T-helper 2 cell treated with Interferon-gamma antibody and Interleukin-4, amounts not matched to agents 100 ng/mL and 5 ng/mL, for 36 hours (primary cell): Measurements from ENCODE around the gene PLA2G7. TPM values are rescaled to one million over a fixed set of nuclear protein-coding genes. Genes with fewer than 3 reads are reported as not detected.
"Not testable (repeated sequence)": the region's sequence is repeated elsewhere in the genome, so short reads cannot be mapped to it uniquely, and the experiment has no call there.

Experiments
- intact Hi-C: fragments of 100-400 bp; cut with micrococcal nuclease; formaldehyde crosslinking; loops from one replicate; pipeline ENCODE4 v1.15.1; 2023
- total RNA-seq: library from RNA; stranded (reverse); gene quantifications from 2 replicates; pipeline ENCODE4 v1.2.3, GENCODE V29; 2022

The PLA2G7 gene
- total RNA-seq, 1 donor from 2014 or later, result not detected

GRCh38 chr6:46749731-46750130, 14.6 kb upstream of the PLA2G7 start:
- intact Hi-C loops, result no loop called here

GRCh38 chr6:46748940-46749503, 13.8 kb upstream of the PLA2G7 start:
- intact Hi-C loops, result no loop called here

- intact Hi-C loops, result no loop called here
These were observed 11.5 kb upstream of the PLA2G7 start, which contains the start of gene ANKRD66 for GRCh38 chr6:46746696-46747095. ANKRD66 (plus strand) TSS chr6:46746933; CDS start chr6:46751949, 5,016 bp downstream.

DNA sequence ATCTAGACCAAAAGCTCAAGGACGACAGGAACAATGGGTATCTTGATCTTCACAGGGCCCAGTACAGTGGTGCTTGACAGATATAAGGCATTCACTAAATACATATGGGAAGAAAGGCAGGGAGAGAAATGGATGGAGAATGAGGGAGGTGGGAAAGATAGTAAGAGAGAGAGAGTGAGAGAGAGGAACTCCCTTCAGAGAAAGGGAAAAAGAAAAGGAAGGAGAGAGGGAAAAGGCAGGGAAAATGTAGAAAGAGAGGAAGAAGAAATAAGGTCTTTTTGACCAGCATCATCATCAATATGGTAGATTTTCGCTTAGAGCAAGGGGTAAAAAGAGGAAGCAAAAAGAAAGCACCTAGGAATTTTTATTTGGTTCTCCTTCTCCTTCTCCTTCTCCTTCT, 10.8 kb upstream of the PLA2G7 start:
- intact Hi-C loops, result no loop called here

DNA sequence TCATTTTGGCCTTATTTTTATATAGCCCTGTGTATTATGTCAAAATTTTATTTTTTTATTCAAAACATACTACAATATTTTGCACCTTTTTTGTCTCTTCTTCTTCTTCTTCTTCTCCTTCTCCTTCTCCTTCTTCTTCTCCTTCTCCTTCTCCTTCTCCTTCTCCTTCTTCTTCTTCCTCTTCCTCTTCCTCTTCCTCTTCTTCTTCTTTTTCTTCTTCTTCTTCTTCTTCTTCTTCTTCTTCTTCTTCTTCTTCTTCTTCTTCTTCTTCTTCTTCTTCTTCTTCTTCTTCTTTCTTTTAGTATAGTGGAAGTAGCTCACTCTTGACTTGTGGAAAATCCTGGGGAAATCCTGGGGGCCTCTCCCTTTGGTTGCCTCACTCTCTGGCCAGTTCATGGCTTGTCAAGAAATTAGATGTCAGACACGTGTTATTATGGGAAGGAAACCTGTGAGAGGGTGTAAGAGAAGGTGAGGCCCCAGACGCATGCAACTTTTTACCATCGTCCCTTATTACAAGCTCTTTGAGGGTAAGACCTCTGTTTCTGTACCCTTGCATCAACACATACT, 9.1 kb upstream of the PLA2G7 start:
- intact Hi-C loops, result not testable (repeated sequence)

GRCh38 chr6:46743425-46744158, 8.4 kb upstream of the PLA2G7 start:
- intact Hi-C loops, result no loop called here

DNA sequence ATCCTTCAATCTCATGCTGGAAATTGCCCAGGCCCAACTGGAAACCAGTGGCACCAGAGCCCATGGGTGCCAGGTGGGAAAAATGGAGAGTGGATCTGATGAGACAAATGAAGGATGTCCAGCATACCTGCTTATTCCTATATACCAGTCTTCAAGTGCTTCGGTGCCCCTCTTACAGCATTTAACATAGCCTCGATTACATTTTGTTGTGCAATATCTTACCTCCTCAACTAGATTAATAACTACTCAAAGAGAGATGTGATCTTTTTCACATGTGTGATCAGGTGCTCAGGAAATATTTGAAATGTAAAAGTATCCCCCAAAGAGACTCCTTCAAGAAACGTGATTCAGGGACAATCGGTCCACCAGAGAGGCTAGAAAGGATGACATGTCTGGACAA, 6.7 kb upstream of the PLA2G7 start:
- intact Hi-C loops, result no loop called here

GRCh38 chr6:46741482-46741881, 6.3 kb upstream of the PLA2G7 start:
- intact Hi-C loops, result no loop called here

GRCh38 chr6:46736906-46737305, 1.7 kb upstream of the PLA2G7 start:
- intact Hi-C loops, result no loop called here

- intact Hi-C loops, result no loop called here
These were observed 501 bp upstream of the PLA2G7 start for GRCh38 chr6:46735720-46736031.

GRCh38 chr6:46733341-46733801, 1.8 kb downstream of the PLA2G7 start:
- intact Hi-C loops, result no loop called here

- intact Hi-C loops, result no loop called here
These were observed 4.2 kb downstream of the PLA2G7 start for GRCh38 chr6:46730921-46731461.

- intact Hi-C loops, result no loop called here
These were observed 5.3 kb downstream of the PLA2G7 start for GRCh38 chr6:46729787-46730326.

- intact Hi-C loops, result no loop called here
These were observed 14.8 kb downstream of the PLA2G7 start for GRCh38 chr6:46720401-46720800.

GRCh38 chr6:46719099-46719498, 16.1 kb downstream of the PLA2G7 start:
- intact Hi-C loops, result no loop called here

GRCh38 chr6:46715141-46715540, 20.0 kb downstream of the PLA2G7 start:
- intact Hi-C loops, result no loop called here

DNA sequence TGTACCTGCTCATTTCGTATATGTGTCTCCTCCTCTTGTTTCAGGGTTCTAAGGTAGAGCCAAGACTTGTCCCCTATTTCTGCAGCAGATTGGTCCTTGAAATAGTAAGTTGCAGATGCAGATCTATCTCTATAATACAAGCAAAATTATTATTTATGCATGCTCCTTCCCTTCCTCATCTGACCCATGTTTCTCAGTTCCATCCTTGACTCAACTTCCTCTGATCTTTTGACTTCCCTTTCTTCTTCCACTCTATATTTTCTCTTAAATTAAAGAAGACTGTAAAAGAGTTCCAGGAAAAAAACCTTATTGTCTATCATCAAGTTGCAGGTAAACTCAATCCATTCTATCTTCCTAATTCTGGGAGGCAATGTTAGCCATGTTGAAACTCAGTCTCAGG, 23.7 kb downstream of the PLA2G7 start:
- intact Hi-C loops, result no loop called here

GRCh38 chr6:46706464-46706863, 28.7 kb downstream of the PLA2G7 start:
- intact Hi-C loops, result no loop called here

DNA sequence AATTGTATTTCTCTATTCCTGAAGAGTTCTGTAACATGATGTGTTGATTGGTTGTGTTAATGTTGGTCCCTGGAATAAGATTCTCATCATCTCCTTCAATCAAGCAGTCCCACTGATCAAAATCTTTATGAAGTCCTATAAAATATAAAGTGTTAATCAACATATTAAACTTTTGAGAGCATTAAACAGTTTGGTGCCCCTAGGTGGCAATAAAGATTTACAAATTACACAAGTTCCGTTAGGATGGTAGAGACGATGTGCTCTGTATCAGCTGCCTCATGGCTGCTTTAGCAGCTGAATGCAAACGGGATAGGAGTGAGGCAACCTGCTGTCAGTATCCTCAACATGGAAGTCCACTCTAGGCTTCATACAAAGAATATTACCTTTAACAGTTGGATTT, 30.6 kb downstream of the PLA2G7 start:
- intact Hi-C loops, result no loop called here

DNA sequence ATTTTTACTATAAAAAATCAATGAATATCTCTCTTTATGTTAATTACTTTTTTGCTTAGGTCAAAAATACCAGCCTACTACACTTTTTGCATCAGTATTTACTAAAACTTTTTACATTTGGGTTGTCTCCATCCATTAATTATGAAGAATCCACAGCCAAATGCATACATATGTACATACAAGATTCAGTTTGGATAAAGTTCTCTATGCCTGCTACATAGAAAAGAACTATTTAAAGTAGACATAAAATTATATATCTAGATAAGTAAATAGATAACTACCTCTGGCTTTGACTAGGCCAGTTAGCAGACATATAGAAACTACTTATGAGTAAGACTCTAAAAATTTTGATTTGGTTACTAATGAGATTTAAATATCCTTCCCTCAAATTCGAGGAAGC, 35.2 kb downstream of the PLA2G7 start:
- intact Hi-C loops, result no loop called here

DNA sequence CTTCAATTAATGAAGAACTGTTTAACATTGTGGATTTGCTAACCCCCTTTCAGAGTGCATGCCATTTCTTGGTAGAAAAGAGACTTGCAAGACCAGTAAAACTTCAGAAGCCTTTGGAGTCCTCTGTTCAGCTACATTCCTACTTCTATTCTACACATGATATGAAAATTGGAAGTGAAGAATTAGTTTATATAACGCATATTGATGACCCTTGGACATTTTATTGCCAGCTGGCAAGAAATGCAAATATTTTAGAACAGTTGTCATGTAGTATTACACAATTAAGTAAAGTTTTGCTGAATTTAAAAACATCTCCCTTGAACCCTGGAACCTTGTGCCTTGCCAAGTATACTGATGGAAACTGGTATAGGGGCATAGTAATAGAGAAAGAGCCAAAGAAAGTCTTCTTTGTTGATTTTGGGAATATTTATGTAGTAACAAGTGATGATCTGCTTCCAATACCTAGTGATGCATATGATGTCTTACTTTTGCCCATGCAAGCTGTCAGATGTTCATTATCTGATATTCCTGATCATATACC, 44.2 kb downstream of the PLA2G7 start:
- intact Hi-C loops, result no loop called here

GRCh38 chr6:46690141-46690755, 44.9 kb downstream of the PLA2G7 start:
- intact Hi-C loops, result no loop called here
